Mucosa of descending colon (tissue), 3 donors: ENCODE data around the gene IGF2R. TPM values are rescaled to one million over a fixed set of nuclear protein-coding genes. Genes with fewer than 3 reads are reported as not detected.

Experiments used
- ATAC-seq: fragments of 200-7000 bp; cut with Tn5 transposase; one replicate; pipeline ENCODE4 v1.9.1; 2020; ENCODE audit warnings: mild to moderate bottlenecking, moderate library complexity
- DNase-seq, 3 donors: peaks; one replicate each; pipeline ENCODE4 v3.0.0-alpha.2; 2020
- H3K36me3 ChIP-seq: fragments of 200-600 bp; one replicate; pipeline ENCODE4 v1.8.0; 2021; ENCODE audit warnings: low read depth, mild to moderate bottlenecking
- H3K4me1 ChIP-seq: fragments of 200-600 bp; one replicate; pipeline ENCODE4 v1.8.0; 2021; ENCODE audit warnings: low read depth, mild to moderate bottlenecking
- H3K4me3 ChIP-seq: fragments of 200-600 bp; one replicate; pipeline ENCODE4 v1.8.0; 2021; ENCODE audit warnings: mild to moderate bottlenecking
- H3K9me3 ChIP-seq: fragments of 200-600 bp; one replicate; pipeline ENCODE4 v1.8.0; 2021; ENCODE audit warnings: mild to moderate bottlenecking
- intact Hi-C, 2 donors: fragments of 100-400 bp; cut with DNase I in 1 of 2; cut with micrococcal nuclease in 1 of 2; formaldehyde crosslinking; loops; one replicate each; pipeline versions ENCODE4 v1.11.0 to v1.11.1; 2022; cut with DNase I, micrococcal nuclease
- total RNA-seq, 3 donors: library from RNA; stranded (reverse); fragmentation: NEBNext Ultra II Directional in 2 of 3; extraction: Animal tissue kit (Norgen Biotek cat#: 25700) in 2 of 3; gene quantifications; one replicate each; pipeline versions ENCODE4 v1.2.1 to v1.2.4, GENCODE V29; 2021 to 2023
- TF ChIP-seq, protein P1 (sequence below): fragments of 200-600 bp; IDR thresholded peaks from one replicate; pipeline ENCODE4 v1.8.0; 2022; ENCODE audit warnings: antibody characterized with exemption, mild to moderate bottlenecking
- donor health status: DM: no; HTN: no; CAD: no; lungs with moderate emphysema.
- donor health status: DM: no; HTN: no; CAD: no.
- donor health status: DM: no; HTN: yes; CAD: no.

The IGF2R gene
- total RNA-seq, 3 donors from 2014 or later, result 97.7 to 112 (median 101) TPM

GRCh38 chr6:160142115-160142715 lies 173.3 kb downstream of the IGF2R start:
- H3K4me1 ChIP-seq, result peaks cover 3% of the 10 kb centered on the region
- TF ChIP-seq, protein P1, sequence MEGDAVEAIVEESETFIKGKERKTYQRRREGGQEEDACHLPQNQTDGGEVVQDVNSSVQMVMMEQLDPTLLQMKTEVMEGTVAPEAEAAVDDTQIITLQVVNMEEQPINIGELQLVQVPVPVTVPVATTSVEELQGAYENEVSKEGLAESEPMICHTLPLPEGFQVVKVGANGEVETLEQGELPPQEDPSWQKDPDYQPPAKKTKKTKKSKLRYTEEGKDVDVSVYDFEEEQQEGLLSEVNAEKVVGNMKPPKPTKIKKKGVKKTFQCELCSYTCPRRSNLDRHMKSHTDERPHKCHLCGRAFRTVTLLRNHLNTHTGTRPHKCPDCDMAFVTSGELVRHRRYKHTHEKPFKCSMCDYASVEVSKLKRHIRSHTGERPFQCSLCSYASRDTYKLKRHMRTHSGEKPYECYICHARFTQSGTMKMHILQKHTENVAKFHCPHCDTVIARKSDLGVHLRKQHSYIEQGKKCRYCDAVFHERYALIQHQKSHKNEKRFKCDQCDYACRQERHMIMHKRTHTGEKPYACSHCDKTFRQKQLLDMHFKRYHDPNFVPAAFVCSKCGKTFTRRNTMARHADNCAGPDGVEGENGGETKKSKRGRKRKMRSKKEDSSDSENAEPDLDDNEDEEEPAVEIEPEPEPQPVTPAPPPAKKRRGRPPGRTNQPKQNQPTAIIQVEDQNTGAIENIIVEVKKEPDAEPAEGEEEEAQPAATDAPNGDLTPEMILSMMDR, result no peak
- DNase-seq (no peak), ATAC-seq (no peak)
- intact Hi-C loops, result no loop called here
- H3K36me3 ChIP-seq, result no peaks in the 10 kb centered on the region
- no peaks in the 10 kb centered on the region for H3K9me3 ChIP-seq
- no peak overlapping the region for H3K4me3 ChIP-seq

DNA sequence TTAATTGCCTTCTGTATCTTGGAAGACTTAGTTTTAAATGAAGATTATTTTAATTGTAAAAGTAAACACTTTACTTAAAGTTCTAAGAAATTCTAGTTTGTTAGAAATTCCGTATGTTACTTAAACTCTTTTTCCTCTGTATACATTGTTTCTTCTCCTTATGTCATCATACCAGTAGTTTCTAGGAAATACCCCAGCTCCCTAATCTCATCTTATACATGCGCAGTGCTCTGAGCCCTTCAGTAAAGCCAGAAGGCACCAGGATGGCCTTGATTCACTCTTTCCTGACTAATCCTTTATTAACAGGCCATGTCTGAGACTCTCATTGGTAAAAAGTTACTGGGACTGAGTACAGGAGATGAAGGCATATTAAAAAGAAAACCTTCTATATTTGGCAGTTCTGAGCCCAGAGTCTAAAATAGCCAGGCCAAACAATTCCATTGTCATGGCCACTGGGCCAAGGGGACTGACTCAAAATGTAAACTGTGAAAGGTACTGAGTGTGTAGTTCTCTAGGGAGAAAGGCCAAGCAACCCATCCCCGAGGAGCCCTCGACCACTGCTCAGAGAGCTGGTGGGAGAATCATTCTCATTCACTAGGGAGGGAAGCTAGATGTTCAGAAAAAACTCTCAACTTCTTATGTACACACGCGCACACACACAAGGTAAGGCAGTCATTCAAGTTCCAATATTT lies 177.7 kb downstream of the IGF2R start:
- DNase-seq (no peak), ATAC-seq (no peak)
- Histone ChIP-seq H3K9me3 (no peaks in the 10 kb centered on the region), H3K4me3 (no peak overlapping the region), H3K36me3 (no peaks in the 10 kb centered on the region), H3K4me1 (no peaks in the 10 kb centered on the region)
- intact Hi-C loops, result no loop called here
- TF ChIP-seq, protein P1, result no peak

DNA sequence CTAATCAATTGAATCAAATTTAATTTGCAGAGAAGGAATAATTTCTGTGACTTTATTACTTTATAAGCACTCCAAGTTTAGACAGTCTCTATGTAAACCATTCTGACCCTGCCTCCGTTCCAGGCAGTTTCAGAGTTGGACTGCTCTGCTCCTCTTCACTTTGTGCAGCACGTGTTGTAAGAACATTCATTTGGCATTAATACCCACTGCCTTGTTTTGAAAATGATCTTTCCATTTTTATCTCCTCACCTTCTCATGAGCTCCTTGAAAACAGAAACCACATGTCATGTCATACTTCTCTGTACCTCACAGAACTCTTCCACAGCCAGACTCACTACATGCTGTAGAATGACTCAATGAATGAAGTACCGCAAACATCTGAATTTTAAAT lies 178.3 kb downstream of the IGF2R start:
- no peak for ATAC-seq
- no peak for DNase-seq
- intact Hi-C loops, result no loop called here

DNA sequence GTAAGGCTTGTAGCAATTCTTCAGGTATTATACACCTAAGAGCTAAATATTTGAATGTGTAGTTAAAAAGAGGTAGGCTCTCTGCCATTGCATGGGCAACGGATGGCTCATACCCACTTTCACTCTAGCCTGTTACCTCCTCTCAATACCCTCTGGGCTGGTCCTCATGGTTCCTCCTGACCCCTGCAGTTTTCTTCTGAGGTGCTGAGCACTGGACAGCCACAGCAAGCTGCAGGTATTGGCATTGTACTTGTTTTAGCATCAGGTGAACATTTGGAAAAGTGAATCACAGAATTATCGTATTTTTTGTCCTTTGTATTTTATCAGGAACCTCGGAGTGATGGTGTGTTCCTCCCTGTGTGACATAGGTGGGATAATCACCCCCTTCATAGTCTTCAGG lies 185.6 kb downstream of the IGF2R start:
- Histone ChIP-seq H3K36me3 (no peaks in the 10 kb centered on the region), H3K4me3 (no peak overlapping the region), H3K9me3 (no peaks in the 10 kb centered on the region), H3K4me1 (no peaks in the 10 kb centered on the region)
- DNase-seq, result no peak
- TF ChIP-seq, protein P1, result no peak
- no peak for ATAC-seq
- intact Hi-C loops, result no loop called here

More for the DNA sequence above, 178.3 kb downstream of the IGF2R start:
- Histone ChIP-seq H3K36me3 (no peaks in the 10 kb centered on the region), H3K4me3 (no peak overlapping the region), H3K4me1 (no peaks in the 10 kb centered on the region), H3K9me3 (no peaks in the 10 kb centered on the region)
- TF ChIP-seq, protein P1, result no peak

DNA sequence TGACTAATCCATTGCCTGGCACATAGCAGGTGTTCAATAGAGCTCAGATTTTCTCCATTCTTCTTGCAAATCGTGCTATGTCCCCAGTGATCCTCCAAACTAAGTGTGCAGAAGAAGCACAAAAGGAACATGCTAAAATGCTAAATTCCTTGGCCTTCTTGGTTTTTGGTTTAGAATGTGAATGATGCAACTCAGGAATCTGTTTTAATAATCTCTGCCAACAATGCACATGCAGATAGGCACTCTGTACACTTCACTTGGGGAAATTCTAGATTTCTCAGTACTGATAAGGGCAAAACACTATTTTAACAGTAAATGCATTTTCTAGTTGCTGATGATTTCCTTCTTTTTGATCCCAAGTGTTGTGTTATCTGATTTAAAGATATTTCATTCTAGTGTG lies 188.0 kb downstream of the IGF2R start:
- no peak overlapping the region for H3K4me3 ChIP-seq
- H3K4me1 ChIP-seq, result peaks cover 8% of the 10 kb centered on the region
- H3K36me3 ChIP-seq, result no peaks in the 10 kb centered on the region
- ATAC-seq, result no peak
- intact Hi-C loops, result no loop called here
- TF ChIP-seq, protein P1, result no peak
- DNase-seq, result no peak
- no peaks in the 10 kb centered on the region for H3K9me3 ChIP-seq
